Nucleus accumbens (tissue), 56 donors: Measurements from ENCODE around the gene SLC8A2.

ENCODE experiments used
- DNase-seq, 56 donors: peaks; one replicate each; lab custom pipeline; 2025; lab: John Stamatoyannopoulos, UW

The SLC8A2 gene

DNA sequence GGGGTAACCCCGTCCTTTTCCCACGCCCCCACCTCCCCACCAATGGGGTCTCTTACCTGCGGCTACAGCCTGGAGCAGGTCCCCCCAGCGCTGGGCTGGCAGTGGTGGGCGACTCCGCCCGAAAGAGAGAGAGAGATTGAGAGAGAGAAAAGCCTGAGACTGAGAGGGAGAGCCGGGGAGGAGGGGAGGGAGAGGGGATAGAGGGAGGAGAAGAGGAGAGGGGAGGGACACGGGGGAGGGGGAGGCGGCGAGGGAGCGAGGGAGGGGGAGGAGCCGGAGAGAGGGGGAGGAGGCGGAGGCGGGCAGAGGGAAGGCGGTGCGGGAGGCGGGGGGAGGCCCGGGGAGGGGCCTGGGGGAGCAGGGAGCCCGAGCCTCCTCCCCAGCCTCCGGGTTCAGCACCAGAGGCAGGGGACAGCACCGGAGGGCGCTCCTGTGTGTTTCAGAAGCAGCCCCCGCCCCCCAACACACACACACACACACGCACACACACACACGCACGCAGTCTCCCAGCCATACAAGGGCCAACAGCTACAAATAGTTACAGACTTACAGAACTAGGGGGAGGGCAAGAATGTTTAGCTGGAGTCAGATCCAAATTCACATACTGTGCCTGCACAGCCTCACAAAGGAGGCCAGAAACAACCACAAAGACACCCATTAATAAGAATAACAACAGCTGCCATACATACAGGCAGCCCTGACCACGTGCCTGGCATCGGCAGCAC, at the start of gene SLC8A2:
SLC8A2 (minus strand) TSS at position 161 of the 725 bp plus-strand sequence. CDS start 5,490 bp downstream, outside the sequence.
- peak in 41 of 56 donors; percentile 5 to 83 (median 40) for DNase-seq

- no peak for DNase-seq
These were observed 49.1 kb upstream of the SLC8A2 start for GRCh38 chr19:47520839-47521238.

DNA sequence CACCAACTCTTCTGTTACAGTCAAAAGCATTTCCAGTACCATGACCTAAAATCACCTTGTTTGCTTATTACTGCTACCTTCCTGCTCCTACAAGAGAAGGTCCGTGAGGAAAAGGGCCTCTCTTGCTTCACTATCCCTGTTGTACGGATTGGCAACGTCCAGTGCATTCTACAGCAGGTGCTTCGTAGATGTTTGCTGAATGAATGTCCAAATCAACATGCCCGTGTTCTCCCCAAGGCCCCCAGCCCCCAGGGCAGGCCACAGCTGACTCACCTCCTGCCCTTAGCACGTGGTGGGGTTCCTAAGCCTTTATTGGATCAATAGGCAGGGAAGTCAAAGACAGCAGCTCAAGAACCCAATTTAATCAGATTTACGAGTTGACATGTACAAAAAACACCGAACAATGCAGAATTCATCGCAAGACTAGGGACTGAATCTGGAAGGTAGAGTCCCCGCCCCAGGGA, 48.7 kb upstream of the SLC8A2 start:
- DNase-seq, result no peak

- no peak for DNase-seq
These were observed 47.2 kb upstream of the SLC8A2 start for GRCh38 chr19:47518854-47519253.

- no peak for DNase-seq
These were observed 46.4 kb upstream of the SLC8A2 start for GRCh38 chr19:47518139-47518538.

- DNase-seq, result peak; percentile 97 to 100 (median 100)
These were observed 43.3 kb upstream of the SLC8A2 start, which contains the start of gene NAPA for GRCh38 chr19:47514869-47515588. NAPA (minus strand) TSS chr19:47515063; CDS start chr19:47514940, 123 bp downstream.

DNA sequence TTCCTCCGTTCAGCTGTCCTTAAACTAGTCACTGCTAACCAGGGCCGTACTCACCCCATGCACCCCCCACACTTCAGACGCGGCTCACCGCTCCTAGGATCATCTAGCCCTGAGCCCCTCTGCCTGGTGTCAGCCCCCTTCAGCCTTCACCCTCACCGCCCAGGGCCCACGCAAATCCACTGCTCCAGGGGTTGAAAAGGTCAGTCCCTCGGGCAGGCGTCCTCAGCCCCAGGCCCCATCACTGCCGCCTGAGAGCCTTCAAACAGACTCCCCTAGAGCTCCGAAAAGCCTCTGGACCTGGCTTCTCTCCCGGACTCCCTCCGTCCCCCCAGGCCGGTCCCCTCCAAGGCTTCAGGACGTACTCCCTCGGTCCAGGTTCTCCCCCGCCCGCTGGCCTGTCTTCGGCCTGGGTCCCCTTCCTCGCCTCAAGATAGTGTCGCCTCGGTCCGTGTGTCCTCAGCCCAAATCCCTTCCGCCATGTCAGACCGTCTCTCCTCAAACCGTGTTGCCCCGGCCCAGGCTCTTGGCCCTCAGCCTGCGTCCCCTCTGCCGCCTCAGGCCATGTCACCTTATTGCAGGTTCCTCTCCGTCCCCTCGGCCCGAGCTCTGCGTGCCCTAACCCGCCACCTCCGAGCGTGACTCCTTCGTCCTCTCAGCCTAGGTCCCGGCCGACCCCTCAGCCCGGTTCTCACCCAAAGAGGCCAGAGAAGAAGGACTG, 42.6 kb upstream of the SLC8A2 start:
- no peak for DNase-seq

- DNase-seq, result no peak
These were observed 41.2 kb upstream of the SLC8A2 start for GRCh38 chr19:47512948-47513319.

DNA sequence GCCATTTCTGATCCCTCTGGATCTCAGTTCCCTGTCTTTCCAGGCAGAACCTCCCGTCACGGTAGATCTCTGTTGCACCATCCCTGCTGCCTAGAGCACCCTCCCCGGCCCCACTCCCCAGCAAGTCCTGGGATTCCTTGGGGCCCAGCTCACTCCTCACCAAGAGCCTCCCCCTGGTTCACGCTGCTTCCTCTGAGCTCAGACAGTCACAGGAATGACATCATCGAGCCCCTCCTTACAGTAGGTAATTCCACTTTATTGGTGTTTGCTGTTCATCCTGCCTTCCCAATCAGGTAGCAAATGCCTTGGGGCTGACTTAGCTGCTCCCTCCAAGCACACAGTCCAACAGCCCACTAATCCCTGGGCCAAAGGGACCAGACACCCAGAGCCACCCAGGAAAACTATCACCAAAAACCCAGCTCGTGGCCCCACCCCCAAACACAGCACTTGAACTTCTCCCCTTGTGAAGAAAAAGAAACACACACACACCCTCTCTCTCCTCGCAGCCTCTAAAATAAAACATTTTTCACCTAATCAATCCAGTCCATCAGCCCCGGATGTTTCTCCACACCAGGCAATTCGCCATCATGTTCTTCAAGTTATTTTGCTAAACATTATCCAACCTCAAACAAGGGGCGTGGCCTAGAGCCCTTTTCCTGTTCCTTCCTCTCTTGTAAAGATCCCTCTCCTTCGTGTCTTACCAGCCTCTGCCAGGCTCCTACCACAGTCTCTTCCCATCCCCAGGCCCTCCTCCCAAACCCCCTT, 40.7 kb upstream of the SLC8A2 start:
- no peak for DNase-seq

DNA sequence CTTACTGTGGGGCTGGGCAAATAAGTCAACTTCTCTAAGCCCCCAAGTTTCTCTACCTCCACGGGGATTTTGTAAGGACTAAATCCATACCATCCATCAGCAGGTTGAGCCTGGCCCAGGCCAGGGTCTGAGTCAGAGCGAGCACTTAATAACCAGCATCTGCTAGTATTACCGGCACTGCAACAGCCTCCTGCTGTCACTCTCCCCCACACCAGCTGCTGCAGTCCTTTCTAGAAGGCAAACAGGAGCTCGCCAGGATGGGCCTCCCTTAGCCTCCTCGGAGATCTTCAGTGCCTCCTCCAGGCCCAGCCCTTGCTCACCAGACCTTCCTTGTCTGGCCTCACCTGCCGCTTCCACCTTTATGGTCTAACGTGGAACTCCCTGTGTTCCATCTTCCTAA, 40.0 kb upstream of the SLC8A2 start:
- DNase-seq, result no peak

GRCh38 chr19:47511128-47511517, 39.4 kb upstream of the SLC8A2 start:
- no peak for DNase-seq

GRCh38 chr19:47510516-47511127, 38.9 kb upstream of the SLC8A2 start:
- DNase-seq, result peak in 12 of 56 donors; percentile 3 to 45 (median 22)

- peak in 29 of 56 donors; percentile 8 to 54 (median 31) for DNase-seq
These were observed 38.3 kb upstream of the SLC8A2 start for GRCh38 chr19:47509973-47510372.

DNA sequence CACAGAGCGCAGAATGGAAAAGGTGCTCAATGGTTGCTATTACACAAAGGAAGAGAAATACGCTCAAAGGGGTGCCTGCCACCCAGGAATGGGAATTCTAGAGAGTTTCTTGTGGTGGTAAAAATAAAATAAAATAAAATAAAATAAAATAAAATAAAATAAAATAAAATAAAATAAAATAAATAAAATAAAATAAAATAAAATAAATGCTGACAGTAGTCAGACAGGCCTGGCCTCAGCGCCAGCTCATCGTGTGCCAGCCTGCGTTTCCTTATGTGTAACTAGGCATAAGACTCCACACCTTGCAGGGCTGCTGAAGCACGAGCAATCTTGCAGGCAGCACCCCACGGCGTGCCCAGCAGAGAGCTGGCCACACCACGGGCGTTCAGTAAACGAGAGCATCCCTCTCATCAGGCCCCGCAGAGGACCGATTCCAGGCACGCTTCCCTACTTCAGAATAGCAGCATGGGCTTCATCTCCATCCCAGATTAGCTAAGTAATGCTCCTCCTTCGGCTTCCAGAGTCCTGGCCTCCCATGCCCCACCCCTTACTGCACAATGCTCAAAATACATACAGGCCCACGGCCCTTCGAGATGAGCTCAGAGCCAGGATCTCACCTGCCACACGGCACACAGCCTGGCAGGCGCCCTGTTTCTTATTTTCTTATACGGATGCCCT, 37.6 kb upstream of the SLC8A2 start:
- peak in 1 of 56 donors; percentile 15 for DNase-seq

DNA sequence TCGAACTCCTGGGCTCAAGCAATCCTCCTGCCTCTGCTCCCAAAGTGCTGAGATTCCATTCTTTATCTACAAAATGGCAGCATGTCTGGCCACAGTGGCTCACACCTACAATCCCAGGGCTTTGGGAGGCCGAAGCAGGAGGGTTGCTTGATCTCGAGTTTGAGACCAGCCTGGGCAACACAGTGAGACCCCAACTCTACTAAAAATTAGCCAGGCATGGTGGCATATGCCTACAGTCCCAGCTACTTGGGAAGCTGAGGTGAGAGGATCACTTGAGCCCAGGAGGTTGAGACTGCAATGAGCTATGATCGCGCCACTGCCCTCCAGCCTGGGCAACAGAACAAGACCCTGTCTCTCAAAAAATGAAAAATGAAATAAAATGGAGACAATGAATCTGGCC, 37.0 kb upstream of the SLC8A2 start:
- no peak for DNase-seq

GRCh38 chr19:47507924-47508553, 36.3 kb upstream of the SLC8A2 start:
- DNase-seq, result peak in 21 of 56 donors; percentile 8 to 75 (median 33)

DNA sequence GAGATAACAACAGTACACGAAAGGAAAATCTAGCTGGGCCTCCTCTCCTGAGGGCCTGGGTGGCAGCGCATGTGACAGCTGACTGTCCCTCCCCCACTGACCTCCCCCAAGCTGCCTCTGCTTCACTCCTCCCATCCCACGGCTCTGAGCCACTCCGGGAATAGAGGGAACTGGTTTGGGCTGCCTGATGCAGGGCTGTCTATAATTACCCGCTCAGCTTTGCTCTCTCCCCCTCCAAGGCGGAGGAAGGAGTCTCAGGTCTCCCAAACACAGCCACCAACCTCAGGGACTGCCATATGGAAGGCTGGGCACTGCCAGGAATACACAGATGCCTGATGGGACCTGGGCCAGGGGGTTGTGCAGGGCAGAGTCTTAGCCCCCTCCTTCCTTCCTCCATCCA, 35.3 kb upstream of the SLC8A2 start:
- peak in 32 of 56 donors; percentile 8 to 69 (median 28) for DNase-seq

- no peak for DNase-seq
These were observed 34.8 kb upstream of the SLC8A2 start for GRCh38 chr19:47506459-47506858.

DNA sequence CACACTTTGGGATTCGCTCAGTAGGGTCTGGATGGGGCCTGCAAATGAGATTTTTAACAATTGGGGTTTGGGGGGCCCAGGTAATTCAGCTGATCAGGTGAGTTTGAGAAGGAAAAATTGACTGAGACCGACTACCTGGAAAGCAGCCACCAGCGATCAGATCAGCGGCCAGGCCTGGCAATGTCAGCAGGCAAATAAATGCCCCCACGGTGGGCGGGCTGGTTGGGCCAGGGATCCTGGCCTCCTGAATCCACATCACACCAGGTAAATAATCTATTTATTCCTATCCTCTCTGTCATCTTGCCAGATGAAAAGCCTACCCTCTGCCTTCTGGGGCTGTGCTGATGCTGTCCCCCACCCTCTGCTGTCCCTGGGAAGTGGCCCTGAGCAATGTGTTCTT, 33.8 kb upstream of the SLC8A2 start:
- no peak for DNase-seq
